Skeletal muscle tissue (tissue), 4 donors: ENCODE results near the gene LSM3. TPM values are rescaled to one million over a fixed set of nuclear protein-coding genes. Genes with fewer than 3 reads are reported as not detected.

ENCODE experiments used
- H3K27ac ChIP-seq: one replicate; pipeline ENCODE4 v1.7.0; 2013; ENCODE audit warnings: mild to moderate bottlenecking, low read depth, low read length, inconsistent platforms
- H3K27me3 ChIP-seq, 3 donors: one replicate each; pipeline ENCODE4 v1.7.0; 2013; ENCODE audit warnings: low read length in 3 of 3; ENCODE audit not compliant: control insufficient read depth in 3 of 3, insufficient read depth in 3 of 3
- H3K36me3 ChIP-seq, 3 donors: one replicate each; pipeline ENCODE4 v1.7.0; 2013; ENCODE audit warnings: low read length in 3 of 3; ENCODE audit not compliant: control insufficient read depth in 3 of 3, insufficient read depth in 3 of 3
- H3K4me1 ChIP-seq, 3 donors: one replicate each; pipeline ENCODE4 v1.7.0; 2013; ENCODE audit warnings: low read length in 3 of 3, mild to moderate bottlenecking in 3 of 3; ENCODE audit not compliant: control insufficient read depth in 3 of 3, insufficient read depth in 3 of 3
- H3K4me3 ChIP-seq, 3 donors: one replicate each; pipeline ENCODE4 v1.7.0; 2013; ENCODE audit warnings: low read length in 3 of 3
- H3K9ac ChIP-seq, 3 donors: one replicate each; pipeline ENCODE4 v1.7.0; 2013; ENCODE audit warnings: low read length in 3 of 3, mild to moderate bottlenecking in 3 of 3, moderate library complexity in 2 of 3, low read depth in 1 of 3
- H3K9me3 ChIP-seq, 3 donors: one replicate each; pipeline ENCODE4 v1.7.0; 2013; ENCODE audit warnings: low read length in 3 of 3; ENCODE audit not compliant: control insufficient read depth in 3 of 3
- total RNA-seq: library from RNA; depleted of rRNA; stranded (reverse); fragments of >200 nt; gene quantifications from one replicate; pipeline ENCODE4 v1.2.3, GENCODE V29; 2014
- donor health status: Osteomylitis.

Gene LSM3
- total RNA-seq, 1 donor from 2014 or later: 14.6 TPM

DNA sequence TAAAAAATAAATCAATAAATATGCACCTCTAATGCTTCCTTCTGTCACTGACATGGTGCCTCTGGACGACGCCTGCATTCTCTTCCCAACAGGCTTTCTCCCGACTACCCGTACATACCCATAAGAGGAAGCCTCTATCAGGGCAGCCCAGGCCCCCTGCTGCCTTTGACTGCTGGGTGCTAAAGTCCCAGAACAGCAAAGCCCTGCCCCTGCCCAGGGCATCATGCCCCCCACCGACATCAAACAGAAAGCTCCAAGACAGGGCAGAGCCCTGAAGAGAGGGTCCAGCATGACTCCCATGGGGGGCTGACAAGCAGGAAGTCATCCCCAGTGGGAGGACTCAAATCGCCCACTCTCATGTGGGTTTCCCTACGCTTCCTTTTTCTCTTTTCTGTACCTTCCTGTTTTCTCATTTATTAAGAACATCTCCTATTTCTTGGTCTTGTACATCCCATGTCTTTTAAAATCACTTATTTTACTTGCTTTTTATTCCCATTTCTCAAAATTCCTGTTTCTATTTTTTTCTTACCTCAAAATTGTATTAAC, 23.6 kb upstream of the LSM3 start:
- Histone ChIP-seq H3K27ac (no peak overlapping the region), H3K4me3 (no peak overlapping the region), H3K9me3 (no peaks in the 10 kb centered on the region), H3K36me3 (peaks cover 53 to 82% (median 77%) of the 10 kb centered on the region in 3 donors), H3K27me3 (no peaks in the 10 kb centered on the region), H3K9ac (no peak overlapping the region), H3K4me1 (peaks cover 7 to 19% (median 7%) of the 10 kb centered on the region in 3 donors)

DNA sequence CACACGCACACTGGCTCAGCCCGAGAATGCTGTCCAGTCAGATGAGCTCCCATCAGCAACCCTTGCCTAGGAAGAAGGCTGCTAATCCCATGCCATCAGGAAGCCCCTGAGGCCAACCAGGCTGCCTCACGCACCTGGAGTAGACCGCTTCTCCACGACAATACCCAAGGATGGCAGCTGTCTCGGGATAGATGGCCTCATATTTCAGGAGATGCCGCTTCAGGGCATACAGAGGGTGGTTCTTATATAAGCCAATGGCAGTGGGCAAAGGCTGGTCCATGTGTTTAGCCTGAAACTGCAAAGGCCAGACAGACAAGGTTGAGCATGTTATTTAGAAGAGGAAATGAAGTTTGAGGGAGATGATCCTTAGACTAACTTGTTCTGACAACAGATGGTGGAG, 22.4 kb upstream of the LSM3 start:
- H3K4me3 ChIP-seq: no peak overlapping the region
- H3K36me3 ChIP-seq: peaks cover 46 to 88% (median 84%) of the 10 kb centered on the region in 3 donors
- H3K9me3 ChIP-seq: peaks cover 0 to 2% (median 0%) of the 10 kb centered on the region in 3 donors
- H3K4me1 ChIP-seq: peaks cover 7 to 19% (median 7%) of the 10 kb centered on the region in 3 donors
- no peak overlapping the region for H3K27ac ChIP-seq
- H3K27me3 ChIP-seq: no peaks in the 10 kb centered on the region
- H3K9ac ChIP-seq: no peak overlapping the region

GRCh38 chr3:14156843-14157561, 21.6 kb upstream of the LSM3 start:
- H3K4me1 ChIP-seq: peaks cover 7 to 19% (median 7%) of the 10 kb centered on the region in 3 donors
- no peaks in the 10 kb centered on the region for H3K27me3 ChIP-seq
- H3K9me3 ChIP-seq: peaks cover 0 to 9% (median 3%) of the 10 kb centered on the region in 3 donors
- H3K27ac ChIP-seq: peak overlapping the region; percentile 84
- peaks cover 44 to 88% (median 82%) of the 10 kb centered on the region in 3 donors for H3K36me3 ChIP-seq
- H3K4me3 ChIP-seq: peak overlapping the region in 1 of 3 donors; percentile 4
- peak overlapping the region in 1 of 3 donors; percentile 23 for H3K9ac ChIP-seq

DNA sequence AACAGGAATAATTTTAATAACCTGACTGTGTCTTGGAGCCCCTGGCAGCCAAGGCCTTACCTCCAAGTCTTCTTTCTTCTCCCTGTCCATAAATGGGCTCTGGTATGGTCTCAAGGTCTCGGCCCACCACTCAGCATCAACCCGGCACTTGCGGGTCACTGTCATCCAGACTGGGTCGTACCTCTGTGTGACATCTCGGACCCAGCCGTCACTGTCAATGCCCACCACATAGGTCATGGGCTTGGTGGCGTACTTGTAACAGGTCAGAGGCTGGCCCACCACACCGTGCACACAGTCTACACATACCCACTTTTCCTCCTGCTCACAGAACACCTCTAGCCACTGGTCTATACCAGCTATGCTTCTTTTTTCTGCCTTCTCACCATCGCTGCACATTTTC, 20.7 kb upstream of the LSM3 start:
- H3K4me3 ChIP-seq: no peak overlapping the region
- H3K9me3 ChIP-seq: peaks cover 0 to 11% (median 3%) of the 10 kb centered on the region in 3 donors
- no peak overlapping the region for H3K9ac ChIP-seq
- no peaks in the 10 kb centered on the region for H3K27me3 ChIP-seq
- H3K27ac ChIP-seq: peak overlapping the region; percentile 84
- peaks cover 7 to 19% (median 7%) of the 10 kb centered on the region in 3 donors for H3K4me1 ChIP-seq
- H3K36me3 ChIP-seq: peaks cover 42 to 89% (median 79%) of the 10 kb centered on the region in 3 donors

GRCh38 chr3:14158370-14158769, 20.2 kb upstream of the LSM3 start:
- H3K36me3 ChIP-seq: peaks cover 42 to 87% (median 78%) of the 10 kb centered on the region in 3 donors
- peaks cover 7 to 19% (median 7%) of the 10 kb centered on the region in 3 donors for H3K4me1 ChIP-seq
- H3K27me3 ChIP-seq: no peaks in the 10 kb centered on the region
- H3K9ac ChIP-seq: no peak overlapping the region
- peak overlapping the region; percentile 84 for H3K27ac ChIP-seq
- peaks cover 0 to 11% (median 3%) of the 10 kb centered on the region in 3 donors for H3K9me3 ChIP-seq
- H3K4me3 ChIP-seq: no peak overlapping the region

DNA sequence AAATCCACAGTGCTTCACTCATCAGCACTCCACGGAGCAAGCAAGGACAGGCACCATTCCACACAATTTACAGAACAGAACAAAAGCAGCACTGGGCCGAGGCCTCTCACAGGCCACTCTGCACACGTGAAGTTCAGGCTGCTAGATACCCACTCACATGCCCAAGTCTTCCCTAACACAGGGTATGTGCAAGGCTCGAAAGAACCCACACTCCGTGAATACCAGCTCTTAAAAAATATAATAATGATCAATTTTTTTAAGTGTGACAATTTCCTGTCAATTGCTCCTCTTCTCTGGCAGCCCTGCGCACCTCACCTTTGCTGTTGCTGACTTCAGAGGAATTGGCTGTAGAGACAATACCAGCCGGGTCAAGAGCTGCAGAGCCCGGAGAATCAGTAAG, 19.2 kb upstream of the LSM3 start:
- Histone ChIP-seq H3K36me3 (peaks cover 40 to 86% (median 72%) of the 10 kb centered on the region in 3 donors), H3K27ac (no peak overlapping the region), H3K4me1 (peaks cover 7 to 19% (median 7%) of the 10 kb centered on the region in 3 donors)

DNA sequence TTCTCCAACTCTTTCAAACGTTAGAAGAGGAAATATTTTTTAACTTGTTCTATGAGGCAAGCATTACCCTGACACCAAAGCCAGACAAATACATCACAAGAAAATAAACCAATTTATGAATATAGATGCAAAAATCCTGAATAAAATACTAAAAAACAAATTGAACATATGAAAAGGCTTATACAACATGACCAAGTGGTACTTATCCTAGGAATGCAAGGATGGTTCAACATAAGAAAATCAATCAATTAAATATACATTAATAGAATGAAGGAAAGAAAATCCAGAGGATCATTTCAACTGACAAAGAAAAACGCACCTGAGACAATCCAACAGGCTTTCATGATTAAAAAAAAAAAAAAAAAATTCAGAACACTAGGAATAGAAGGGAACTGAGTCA, 17.3 kb upstream of the LSM3 start:
- Histone ChIP-seq H3K36me3 (peaks cover 45 to 95% (median 85%) of the 10 kb centered on the region in 3 donors), H3K9ac (no peak overlapping the region), H3K4me1 (peaks cover 5 to 17% (median 7%) of the 10 kb centered on the region in 3 donors), H3K27me3 (no peaks in the 10 kb centered on the region), H3K9me3 (peaks cover 0 to 11% (median 3%) of the 10 kb centered on the region in 3 donors), H3K27ac (no peak overlapping the region), H3K4me3 (no peak overlapping the region)

More for the DNA sequence above, 19.2 kb upstream of the LSM3 start:
- no peaks in the 10 kb centered on the region for H3K27me3 ChIP-seq
- no peak overlapping the region for H3K4me3 ChIP-seq
- peaks cover 0 to 11% (median 3%) of the 10 kb centered on the region in 3 donors for H3K9me3 ChIP-seq
- no peak overlapping the region for H3K9ac ChIP-seq

DNA sequence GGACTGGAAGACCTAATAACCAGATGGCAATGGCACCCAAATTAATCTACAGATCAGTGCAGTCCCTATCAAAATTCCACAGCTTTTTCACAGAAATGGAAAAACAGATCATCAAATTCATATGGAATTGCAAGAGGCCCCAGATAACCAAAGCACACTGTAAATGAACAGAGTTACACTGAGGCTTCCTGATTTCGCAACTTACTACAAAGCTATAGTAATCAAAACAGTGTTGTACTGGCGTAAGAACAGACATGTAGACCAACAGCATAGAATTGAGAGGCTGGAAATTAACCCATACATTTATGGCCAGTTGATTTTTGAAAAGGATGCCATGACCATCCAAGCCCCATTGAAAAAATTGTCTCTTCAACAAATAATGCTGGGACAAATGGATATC, 16.4 kb upstream of the LSM3 start:
- Histone ChIP-seq H3K36me3 (peaks cover 44 to 92% (median 85%) of the 10 kb centered on the region in 3 donors), H3K27me3 (no peaks in the 10 kb centered on the region), H3K4me1 (peaks cover 3 to 15% (median 7%) of the 10 kb centered on the region in 3 donors), H3K9ac (no peak overlapping the region), H3K4me3 (no peak overlapping the region), H3K9me3 (peaks cover 0 to 11% (median 3%) of the 10 kb centered on the region in 3 donors), H3K27ac (no peak overlapping the region)

- H3K9ac ChIP-seq: no peak overlapping the region
- H3K4me3 ChIP-seq: no peak overlapping the region
- no peaks in the 10 kb centered on the region for H3K27me3 ChIP-seq
- peaks cover 0 to 15% (median 13%) of the 10 kb centered on the region in 3 donors for H3K4me1 ChIP-seq
- H3K27ac ChIP-seq: peak overlapping the region; percentile 5
- H3K36me3 ChIP-seq: peaks cover 59 to 92% (median 88%) of the 10 kb centered on the region in 3 donors
- peaks cover 0 to 2% (median 0%) of the 10 kb centered on the region in 3 donors for H3K9me3 ChIP-seq
Observed at GRCh38 chr3:14166877-14167603, 11.6 kb upstream of the LSM3 start.
